Osteocyte (in vitro differentiated cells): ENCODE measurements around the gene OSBPL8. TPM values are rescaled to one million over a fixed set of nuclear protein-coding genes. Genes with fewer than 3 reads are reported as not detected.

Source experiments
- DNase-seq: peaks from one replicate; pipeline ENCODE4 v3.0.0; 2021; ENCODE audit warnings: mixed read lengths; ENCODE audit not compliant: unreplicated experiment; ENCODE audit errors: extremely low spot score
- H3K27ac Mint-ChIP-seq: one replicate; pipeline ENCODE4 v1.8.0; 2021; ENCODE audit warnings: mild to moderate bottlenecking, mixed read lengths; ENCODE audit not compliant: unreplicated experiment
- H3K27me3 Mint-ChIP-seq: one replicate; pipeline ENCODE4 v1.8.0; 2021; ENCODE audit warnings: mixed read lengths; ENCODE audit not compliant: unreplicated experiment
- H3K36me3 Mint-ChIP-seq: one replicate; pipeline ENCODE4 v1.8.0; 2021; ENCODE audit warnings: mixed read lengths; ENCODE audit not compliant: unreplicated experiment
- H3K4me1 Mint-ChIP-seq: one replicate; pipeline ENCODE4 v1.8.0; 2021; ENCODE audit warnings: mixed read lengths; ENCODE audit not compliant: unreplicated experiment
- H3K4me3 Mint-ChIP-seq: one replicate; pipeline ENCODE4 v1.8.0; 2021; ENCODE audit warnings: mild to moderate bottlenecking, moderate library complexity, mixed read lengths; ENCODE audit not compliant: unreplicated experiment
- H3K9me3 Mint-ChIP-seq: one replicate; pipeline ENCODE4 v1.8.0; 2021; ENCODE audit warnings: mixed read lengths; ENCODE audit not compliant: unreplicated experiment
- total RNA-seq: library from RNA; stranded (reverse); gene quantifications from 2 replicates; pipeline ENCODE4 v1.2.1, GENCODE V29; 2021
- TF ChIP-seq, protein P1 (sequence below): fragments of 200-600 bp; sonication (generic); IDR thresholded peaks from 2 replicates; pipeline ENCODE4 v1.5.0; 2021; ENCODE audit warnings: antibody characterized with exemption, mild to moderate bottlenecking, moderate library complexity

Gene OSBPL8
- total RNA-seq, 1 donor from 2014 or later: 87.8 TPM

DNA sequence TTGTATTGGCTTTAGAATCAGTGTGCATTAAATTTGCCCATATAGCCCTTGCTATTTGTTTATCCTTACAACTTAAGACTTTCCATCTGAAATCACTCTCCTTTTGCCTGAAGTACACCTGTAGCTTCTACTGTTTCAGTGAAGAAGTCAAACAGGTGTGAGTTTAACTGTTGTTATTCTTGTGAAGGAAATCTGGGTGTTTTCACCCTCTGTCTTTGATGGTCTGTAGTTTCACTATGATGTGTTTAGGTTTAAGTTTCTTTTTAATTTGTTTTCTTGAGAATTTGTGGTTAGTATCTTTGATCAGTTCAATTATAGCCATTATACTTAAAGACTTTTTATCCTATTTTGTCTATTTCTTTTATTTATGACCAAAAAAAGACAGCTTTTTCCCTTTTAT, 142.5 kb downstream of the OSBPL8 start:
- no peak overlapping the region for H3K27ac Mint-ChIP-seq
- no peaks in the 10 kb centered on the region for H3K27me3 Mint-ChIP-seq
- peaks cover 6% of the 10 kb centered on the region for H3K4me1 Mint-ChIP-seq
- H3K4me3 Mint-ChIP-seq: no peak overlapping the region
- H3K36me3 Mint-ChIP-seq: no peaks in the 10 kb centered on the region
- DNase-seq: no peak
- TF ChIP-seq, protein P1, sequence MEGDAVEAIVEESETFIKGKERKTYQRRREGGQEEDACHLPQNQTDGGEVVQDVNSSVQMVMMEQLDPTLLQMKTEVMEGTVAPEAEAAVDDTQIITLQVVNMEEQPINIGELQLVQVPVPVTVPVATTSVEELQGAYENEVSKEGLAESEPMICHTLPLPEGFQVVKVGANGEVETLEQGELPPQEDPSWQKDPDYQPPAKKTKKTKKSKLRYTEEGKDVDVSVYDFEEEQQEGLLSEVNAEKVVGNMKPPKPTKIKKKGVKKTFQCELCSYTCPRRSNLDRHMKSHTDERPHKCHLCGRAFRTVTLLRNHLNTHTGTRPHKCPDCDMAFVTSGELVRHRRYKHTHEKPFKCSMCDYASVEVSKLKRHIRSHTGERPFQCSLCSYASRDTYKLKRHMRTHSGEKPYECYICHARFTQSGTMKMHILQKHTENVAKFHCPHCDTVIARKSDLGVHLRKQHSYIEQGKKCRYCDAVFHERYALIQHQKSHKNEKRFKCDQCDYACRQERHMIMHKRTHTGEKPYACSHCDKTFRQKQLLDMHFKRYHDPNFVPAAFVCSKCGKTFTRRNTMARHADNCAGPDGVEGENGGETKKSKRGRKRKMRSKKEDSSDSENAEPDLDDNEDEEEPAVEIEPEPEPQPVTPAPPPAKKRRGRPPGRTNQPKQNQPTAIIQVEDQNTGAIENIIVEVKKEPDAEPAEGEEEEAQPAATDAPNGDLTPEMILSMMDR: no peak
- H3K9me3 Mint-ChIP-seq: no peaks in the 10 kb centered on the region

DNA sequence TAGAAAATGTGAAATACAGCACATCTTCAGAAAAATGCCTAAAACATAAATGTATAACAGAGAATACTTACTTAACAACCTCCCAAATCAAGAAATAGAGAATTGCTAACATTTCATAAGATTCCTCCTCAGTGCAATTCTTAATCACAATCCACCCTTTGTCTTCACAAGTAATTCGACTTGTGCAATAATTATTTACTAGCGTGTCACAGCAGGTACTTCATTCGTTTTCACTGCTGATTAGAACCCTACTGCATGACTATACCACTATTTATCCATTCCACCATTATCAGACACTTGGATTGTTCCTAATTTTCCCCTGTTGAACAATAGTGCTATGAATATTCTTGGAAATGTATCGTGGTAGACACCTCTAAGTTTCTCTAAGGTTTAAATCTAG, 146.4 kb downstream of the OSBPL8 start:
- peaks cover 5% of the 10 kb centered on the region for H3K4me1 Mint-ChIP-seq
- no peak overlapping the region for H3K4me3 Mint-ChIP-seq

DNA sequence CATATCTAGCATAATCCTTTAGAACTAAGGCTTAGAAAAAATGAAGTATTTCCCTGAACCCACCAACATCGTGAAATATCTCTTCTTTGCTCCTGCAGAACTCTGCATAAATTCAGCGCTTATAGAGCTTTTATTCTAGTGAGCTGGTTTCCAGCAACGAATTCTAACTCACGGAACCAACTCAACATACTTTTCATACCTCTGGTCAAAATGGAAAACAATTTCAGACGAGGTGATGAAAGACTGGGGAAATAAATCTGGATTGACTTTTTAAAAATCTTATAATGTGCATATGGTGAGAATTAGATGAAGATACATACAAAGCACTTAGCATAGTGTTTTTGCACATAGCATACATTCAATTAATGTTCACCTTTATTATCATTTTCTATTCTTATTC, 148.8 kb downstream of the OSBPL8 start:
- Mint-ChIP-seq H3K9me3 (no peaks in the 10 kb centered on the region), H3K36me3 (peaks cover 3% of the 10 kb centered on the region), H3K4me1 (peaks cover 5% of the 10 kb centered on the region), H3K4me3 (no peak overlapping the region), H3K27me3 (no peaks in the 10 kb centered on the region), H3K27ac (no peak overlapping the region)
- TF ChIP-seq, protein P1: no peak
- DNase-seq: no peak

More for the DNA sequence above, 146.4 kb downstream of the OSBPL8 start:
- TF ChIP-seq, protein P1: no peak
- Mint-ChIP-seq H3K9me3 (no peaks in the 10 kb centered on the region), H3K27me3 (no peaks in the 10 kb centered on the region), H3K36me3 (no peaks in the 10 kb centered on the region), H3K27ac (no peak overlapping the region)
- DNase-seq: no peak

DNA sequence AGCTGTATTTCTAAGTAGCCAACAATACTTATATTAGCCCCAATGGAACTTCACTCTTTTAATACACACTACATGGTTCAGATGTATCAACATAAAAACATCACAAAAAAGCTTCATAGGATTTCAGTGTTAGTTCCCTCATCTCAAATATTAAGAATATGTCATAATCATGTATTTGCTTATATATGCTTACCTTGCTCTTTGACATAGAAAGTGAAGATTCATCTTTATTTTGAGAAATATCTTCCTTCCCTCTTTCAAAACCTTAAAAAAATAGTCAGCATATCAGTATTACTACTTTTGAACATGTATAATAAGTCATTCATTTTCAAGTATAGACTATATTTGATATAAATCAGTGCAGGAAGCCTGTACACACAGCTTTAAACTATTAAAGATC, 149.2 kb downstream of the OSBPL8 start:
- DNase-seq: no peak
- TF ChIP-seq, protein P1: no peak
- no peak overlapping the region for H3K4me3 Mint-ChIP-seq
- no peaks in the 10 kb centered on the region for H3K27me3 Mint-ChIP-seq
- no peaks in the 10 kb centered on the region for H3K9me3 Mint-ChIP-seq
- H3K27ac Mint-ChIP-seq: no peak overlapping the region
- peaks cover 4% of the 10 kb centered on the region for H3K36me3 Mint-ChIP-seq
- H3K4me1 Mint-ChIP-seq: peaks cover 5% of the 10 kb centered on the region

DNA sequence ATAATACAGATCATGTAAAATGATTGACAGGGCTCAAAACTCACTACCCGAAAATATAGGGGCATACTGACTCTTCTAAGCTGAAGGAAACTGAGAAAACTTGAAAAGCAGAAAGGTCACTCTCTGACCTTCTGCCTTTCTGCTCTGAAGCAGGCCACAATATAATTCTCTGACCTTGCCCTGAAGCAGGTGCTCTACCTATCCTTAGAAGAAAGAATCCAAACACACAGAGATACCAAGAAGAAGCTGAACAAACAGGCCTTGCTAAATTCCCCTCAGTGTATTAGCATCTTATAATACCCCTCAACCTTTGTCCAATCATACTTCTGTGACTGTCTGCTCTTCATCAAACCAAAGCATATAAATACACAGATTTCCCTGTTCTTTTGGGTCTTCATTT, 150.5 kb downstream of the OSBPL8 start:
- TF ChIP-seq, protein P1: no peak
- no peaks in the 10 kb centered on the region for H3K9me3 Mint-ChIP-seq
- H3K4me1 Mint-ChIP-seq: peaks cover 5% of the 10 kb centered on the region
- H3K27ac Mint-ChIP-seq: no peak overlapping the region
- peaks cover 4% of the 10 kb centered on the region for H3K36me3 Mint-ChIP-seq
- no peak overlapping the region for H3K4me3 Mint-ChIP-seq
- no peaks in the 10 kb centered on the region for H3K27me3 Mint-ChIP-seq
- no peak for DNase-seq
